ENCODE results near the gene L2HGDH.

L2HGDH gene

GRCh38 chr14:50299585-50299984 lies 12.4 kb downstream of the L2HGDH start:
- no peak overlapping the region for H3K27ac ChIP-seq (ENCODE audit: low read length)
- H3K9me3 ChIP-seq (ENCODE audit: insufficient read depth, low read length, severe bottlenecking), result no peaks in the 10 kb centered on the region
- H3K4me2 ChIP-seq (ENCODE audit: insufficient read depth, low read length), result no peak overlapping the region
- H3K27me3 ChIP-seq (ENCODE audit: insufficient read depth, low read length, poor library complexity), result no peaks in the 10 kb centered on the region
- H3K36me3 ChIP-seq (ENCODE audit: insufficient read depth, low read length), result peaks cover 11% of the 10 kb centered on the region; the same call in 1 of the 2 replicates
- peaks cover 8% of the 10 kb centered on the region for H3K79me2 ChIP-seq (ENCODE audit: insufficient read depth, low read length)
- DNase-seq (no peak), ATAC-seq (ENCODE audit: insufficient read depth, low read depth) (no peak)
- no peak for TF ChIP-seq CTCF (IDR thresholded peaks at IDR 0.05; ENCODE audit: borderline replicate concordance, extremely low read depth, low read length, poor library complexity, severe bottlenecking)
- TF ChIP-seq EZH2 (IDR thresholded peaks at IDR 0.05; ENCODE audit: borderline replicate concordance, low read depth, low read length, severe bottlenecking), result no peak
- H3K4me1 ChIP-seq (ENCODE audit: insufficient read depth, low read length), result no peaks in the 10 kb centered on the region
- H2AFZ ChIP-seq (ENCODE audit: low read depth, low read length), result no peak overlapping the region
- no peaks in the 10 kb centered on the region for H4K20me1 ChIP-seq (ENCODE audit: insufficient read depth, low read length)
- no peak overlapping the region for H3K4me3 ChIP-seq (ENCODE audit: low read depth in 1 of 2, low read length in 2 of 2)
- H3K9ac ChIP-seq (ENCODE audit: low read depth, low read length), result no peak overlapping the region

- DNase-seq (no peak), ATAC-seq (ENCODE audit: insufficient read depth, low read depth) (no peak)
- Histone ChIP-seq H3K27me3 (ENCODE audit: insufficient read depth, low read length, poor library complexity) (no peaks in the 10 kb centered on the region), H3K36me3 (ENCODE audit: insufficient read depth, low read length) (peaks cover 20% of the 10 kb centered on the region; the same call in 1 of the 2 replicates), H3K9ac (ENCODE audit: low read depth, low read length) (no peak overlapping the region), H2AFZ (ENCODE audit: low read depth, low read length) (no peak overlapping the region), H4K20me1 (ENCODE audit: insufficient read depth, low read length) (no peaks in the 10 kb centered on the region), H3K27ac (ENCODE audit: low read length) (no peak overlapping the region), H3K79me2 (ENCODE audit: insufficient read depth, low read length) (no peaks in the 10 kb centered on the region), H3K4me2 (ENCODE audit: insufficient read depth, low read length) (no peak overlapping the region), H3K4me3 (ENCODE audit: low read depth in 1 of 2, low read length in 2 of 2) (no peak overlapping the region), H3K9me3 (ENCODE audit: insufficient read depth, low read length, severe bottlenecking) (no peaks in the 10 kb centered on the region), H3K4me1 (ENCODE audit: insufficient read depth, low read length) (no peaks in the 10 kb centered on the region)
- TF ChIP-seq CTCF (IDR thresholded peaks at IDR 0.05; ENCODE audit: borderline replicate concordance, extremely low read depth, low read length, poor library complexity, severe bottlenecking), result no peak
- TF ChIP-seq EZH2 (IDR thresholded peaks at IDR 0.05; ENCODE audit: borderline replicate concordance, low read depth, low read length, severe bottlenecking), result no peak
Observed at GRCh38 chr14:50290306-50290705, 21.7 kb downstream of the L2HGDH start.

- Histone ChIP-seq H3K4me3 (ENCODE audit: low read depth in 1 of 2, low read length in 2 of 2) (no peak overlapping the region), H3K27ac (ENCODE audit: low read length) (no peak overlapping the region), H3K4me2 (ENCODE audit: insufficient read depth, low read length) (no peak overlapping the region), H3K4me1 (ENCODE audit: insufficient read depth, low read length) (no peaks in the 10 kb centered on the region), H3K9ac (ENCODE audit: low read depth, low read length) (no peak overlapping the region), H4K20me1 (ENCODE audit: insufficient read depth, low read length) (no peaks in the 10 kb centered on the region), H2AFZ (ENCODE audit: low read depth, low read length) (no peak overlapping the region), H3K27me3 (ENCODE audit: insufficient read depth, low read length, poor library complexity) (no peaks in the 10 kb centered on the region), H3K9me3 (ENCODE audit: insufficient read depth, low read length, severe bottlenecking) (no peaks in the 10 kb centered on the region), H3K36me3 (ENCODE audit: insufficient read depth, low read length) (peaks cover 16% of the 10 kb centered on the region; the same call in 1 of the 2 replicates), H3K79me2 (ENCODE audit: insufficient read depth, low read length) (no peaks in the 10 kb centered on the region)
- ATAC-seq (ENCODE audit: insufficient read depth, low read depth) (no peak), DNase-seq (no peak)
- TF ChIP-seq CTCF (IDR thresholded peaks at IDR 0.05; ENCODE audit: borderline replicate concordance, extremely low read depth, low read length, poor library complexity, severe bottlenecking) (no peak), EZH2 (IDR thresholded peaks at IDR 0.05; ENCODE audit: borderline replicate concordance, low read depth, low read length, severe bottlenecking) (no peak)
Observed at GRCh38 chr14:50288146-50288545, 23.9 kb downstream of the L2HGDH start.

- ATAC-seq (ENCODE audit: insufficient read depth, low read depth) (no peak), DNase-seq (no peak)
- Histone ChIP-seq H3K27me3 (ENCODE audit: insufficient read depth, low read length, poor library complexity) (no peaks in the 10 kb centered on the region), H2AFZ (ENCODE audit: low read depth, low read length) (no peak overlapping the region), H3K9me3 (ENCODE audit: insufficient read depth, low read length, severe bottlenecking) (no peaks in the 10 kb centered on the region), H3K36me3 (ENCODE audit: insufficient read depth, low read length) (peaks cover 18% of the 10 kb centered on the region; the same call in 1 of the 2 replicates), H3K9ac (ENCODE audit: low read depth, low read length) (no peak overlapping the region), H3K79me2 (ENCODE audit: insufficient read depth, low read length) (no peaks in the 10 kb centered on the region), H3K27ac (ENCODE audit: low read length) (no peak overlapping the region), H3K4me3 (ENCODE audit: low read depth in 1 of 2, low read length in 2 of 2) (no peak overlapping the region), H3K4me2 (ENCODE audit: insufficient read depth, low read length) (no peak overlapping the region), H3K4me1 (ENCODE audit: insufficient read depth, low read length) (no peaks in the 10 kb centered on the region), H4K20me1 (ENCODE audit: insufficient read depth, low read length) (no peaks in the 10 kb centered on the region)
- TF ChIP-seq CTCF (IDR thresholded peaks at IDR 0.05; ENCODE audit: borderline replicate concordance, extremely low read depth, low read length, poor library complexity, severe bottlenecking) (no peak), EZH2 (IDR thresholded peaks at IDR 0.05; ENCODE audit: borderline replicate concordance, low read depth, low read length, severe bottlenecking) (no peak)
Observed at GRCh38 chr14:50285861-50286260, 26.2 kb downstream of the L2HGDH start.

All from DND-41 (cell line).